GM23248 (cell line): ENCODE data around the gene ZNF385B.

ENCODE experiments used
- EZH2 ChIP-seq: fragments of 200-600 bp; sonication (generic); IDR thresholded peaks from 2 replicates; pipeline ENCODE4 v1.6.1; 2018; ENCODE audit warnings: antibody characterized with exemption, mild to moderate bottlenecking; ENCODE audit not compliant: insufficient read depth, poor library complexity, severe bottlenecking
- EZH2phosphoT487 ChIP-seq: fragments of 200-600 bp; sonication (generic); IDR thresholded peaks from 2 replicates; pipeline ENCODE4 v1.6.1; 2018; ENCODE audit warnings: antibody characterized with exemption, moderate library complexity, mild to moderate bottlenecking, low read depth; ENCODE audit not compliant: insufficient read depth

DNA sequence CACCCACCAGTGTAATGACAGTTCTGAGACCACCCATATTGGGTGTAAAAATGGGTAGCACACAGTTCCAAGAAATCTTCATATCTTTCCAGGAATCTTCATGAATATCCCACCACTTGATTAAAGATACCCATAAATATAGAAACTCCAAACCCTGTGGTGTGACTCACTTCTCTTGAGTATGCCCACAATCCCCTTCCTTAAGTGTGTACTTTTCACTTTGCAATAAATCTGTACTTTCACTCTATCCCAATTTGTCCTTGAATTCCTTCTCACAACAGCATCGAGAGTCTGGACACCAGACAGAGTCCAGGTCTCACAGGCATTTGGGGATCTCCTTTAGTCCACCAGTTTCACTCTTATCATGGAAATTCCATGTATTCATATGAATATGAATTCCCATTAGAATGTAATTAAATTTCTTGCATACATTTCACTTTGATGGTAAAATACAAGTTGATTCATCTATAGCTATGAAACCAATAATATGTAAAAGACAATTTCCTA lies 309.8 kb downstream of the ZNF385B start:
- TF ChIP-seq EZH2 (no peak), EZH2phosphoT487 (no peak)
